H1 (cell line): ENCODE results near the gene GALT. TPM values are rescaled to one million over a fixed set of nuclear protein-coding genes. Genes with fewer than 3 reads are reported as not detected.

ENCODE experiments used
- BCL11A ChIP-seq, 2 experiments: IDR thresholded peaks; one replicate each; pipeline ENCODE4 v1.6.1; 2011; ENCODE audit warnings: low read depth in 2 of 2, low read length in 2 of 2, mild to moderate bottlenecking in 2 of 2
- CBX8 ChIP-seq: fragments of 300-800, 300-1000 bp; sonication (generic); IDR thresholded peaks from 2 replicates; pipeline ENCODE4 v1.7.1; 2016; ENCODE audit warnings: low read depth, low read length, borderline replicate concordance
- CTCF ChIP-seq, 3 experiments: IDR thresholded peaks; 1 replicate in 2 of 3; 2 replicates in 1 of 3; pipeline versions ENCODE4 v1.5.1 to v1.6.1; 2011; ENCODE audit warnings: low read length in 3 of 3, mild to moderate bottlenecking in 3 of 3, inconsistent platforms in 2 of 3, low read depth in 1 of 3, moderate library complexity in 1 of 3; ENCODE audit not compliant: insufficient read depth in 1 of 3; ENCODE audit errors: control extremely low read depth in 1 of 3
- EP300 ChIP-seq, 2 experiments: IDR thresholded peaks; 1 replicate in 1 of 2; 2 replicates in 1 of 2; pipeline ENCODE4 v1.6.1; 2011 to 2012; ENCODE audit warnings: low read depth in 2 of 2, low read length in 2 of 2, mild to moderate bottlenecking in 2 of 2, borderline replicate concordance in 1 of 2, inconsistent platforms in 1 of 2, moderate library complexity in 1 of 2
- PHF8 ChIP-seq: fragments of 200-600 bp; sonication (generic); conservative IDR thresholded peaks from 2 replicates; pipeline ENCODE4 v1.7.1; 2012; ENCODE audit warnings: low read depth, mild to moderate bottlenecking, inconsistent platforms, low read length, moderate library complexity
- TAF1 ChIP-seq: IDR thresholded peaks from 2 replicates; pipeline ENCODE4 v1.6.1; 2011; ENCODE audit warnings: mild to moderate bottlenecking, low read depth, low read length
- TCF12 ChIP-seq: IDR thresholded peaks from 2 replicates; pipeline ENCODE4 v1.6.1; 2011; ENCODE audit warnings: low read depth, mild to moderate bottlenecking, low read length
- ZNF274 ChIP-seq: IDR thresholded peaks from 2 replicates; pipeline ENCODE4 v1.7.0; 2012; ENCODE audit warnings: low read length, borderline replicate concordance; ENCODE audit errors: extremely low read depth
- polyA plus RNA-seq, 7 experiments: library from polyadenylated mRNA; depleted of rRNA in 3 of 7; stranded (reverse) in 5 of 7; unstranded in 2 of 7; fragments of >200 nt in 5 of 7; fragments of 200-250 nt in 2 of 7; gene quantifications; 1 replicate in 5 of 7; 2 replicates in 1 of 7; 4 replicates in 1 of 7; pipeline versions ENCODE4 v1.2.1 to v1.2.3, GENCODE V29; 2011 to 2013; ENCODE audit warnings: missing spikeins in 2 of 7, mixed read lengths in 2 of 7
- total RNA-seq: library from RNA; stranded (reverse); fragmentation: NEBNext Ultra II Directional; extraction: Animal tissue kit (Norgen Biotek cat#: 25700); gene quantifications from 2 replicates; pipeline ENCODE4 v1.2.1, GENCODE V29; 2021

The GALT gene
- total and polyA plus RNA-seq, 2 of the 8 experiments (the other 6 are each of a cell fraction or from before 2014, with no cell fraction given), result 21.9 to 50.6 TPM

GRCh38 chr9:34685591-34685990 lies 39.1 kb downstream of the GALT start (continued):
- TF ChIP-seq BCL11A (IDR thresholded peaks at IDR 0.05; ENCODE audit: low read depth in 2 of 2, low read length in 2 of 2) (no peak), CTCF (IDR thresholded peaks at IDR 0.05; ENCODE audit: control extremely low read depth in 1 of 3, insufficient read depth in 1 of 3, low read depth in 1 of 3, low read length in 3 of 3) (no peak), PHF8 (no peak), ZNF274 (no peak), TAF1 (no peak), TCF12 (no peak), CBX8 (no peak), EP300 (IDR thresholded peaks at IDR 0.05; ENCODE audit: borderline replicate concordance in 1 of 2, low read depth in 2 of 2, low read length in 2 of 2) (no peak)
